Measurements from ENCODE around the gene ATP6V0E1.

DNA sequence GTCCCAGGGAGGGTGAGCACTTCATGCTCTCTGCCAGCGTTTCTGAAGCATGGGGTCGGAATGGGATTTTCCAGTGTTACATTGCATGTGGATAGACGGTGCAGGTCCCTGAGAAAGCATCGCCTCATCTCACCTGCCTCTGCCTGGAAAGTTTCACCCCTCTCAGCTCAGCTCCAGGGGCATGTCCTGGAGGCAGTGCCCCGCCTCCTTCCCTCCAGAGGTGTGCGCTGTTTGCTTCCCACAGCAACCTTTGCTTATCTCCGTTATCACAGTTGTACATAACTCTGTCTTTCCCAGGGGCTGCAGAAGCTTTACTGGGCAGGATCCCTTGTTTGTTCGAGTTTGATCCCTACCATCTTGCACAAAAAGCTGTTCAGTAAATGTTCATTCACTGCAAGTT, 61.9 kb downstream of the ATP6V0E1 start:
- TF ChIP-seq, protein P1, sequence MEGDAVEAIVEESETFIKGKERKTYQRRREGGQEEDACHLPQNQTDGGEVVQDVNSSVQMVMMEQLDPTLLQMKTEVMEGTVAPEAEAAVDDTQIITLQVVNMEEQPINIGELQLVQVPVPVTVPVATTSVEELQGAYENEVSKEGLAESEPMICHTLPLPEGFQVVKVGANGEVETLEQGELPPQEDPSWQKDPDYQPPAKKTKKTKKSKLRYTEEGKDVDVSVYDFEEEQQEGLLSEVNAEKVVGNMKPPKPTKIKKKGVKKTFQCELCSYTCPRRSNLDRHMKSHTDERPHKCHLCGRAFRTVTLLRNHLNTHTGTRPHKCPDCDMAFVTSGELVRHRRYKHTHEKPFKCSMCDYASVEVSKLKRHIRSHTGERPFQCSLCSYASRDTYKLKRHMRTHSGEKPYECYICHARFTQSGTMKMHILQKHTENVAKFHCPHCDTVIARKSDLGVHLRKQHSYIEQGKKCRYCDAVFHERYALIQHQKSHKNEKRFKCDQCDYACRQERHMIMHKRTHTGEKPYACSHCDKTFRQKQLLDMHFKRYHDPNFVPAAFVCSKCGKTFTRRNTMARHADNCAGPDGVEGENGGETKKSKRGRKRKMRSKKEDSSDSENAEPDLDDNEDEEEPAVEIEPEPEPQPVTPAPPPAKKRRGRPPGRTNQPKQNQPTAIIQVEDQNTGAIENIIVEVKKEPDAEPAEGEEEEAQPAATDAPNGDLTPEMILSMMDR (IDR thresholded peaks at IDR 0.05) = no peak
- TF ChIP-seq POLR2A (IDR thresholded peaks at IDR 0.05) = no peak
